GM15510 (cell line): ENCODE results near the gene EMILIN3.

Experiments
- POLR2A ChIP-seq: IDR thresholded peaks from 3 replicates; pipeline ENCODE4 v1.6.1; 2011; ENCODE audit warnings: borderline replicate concordance; ENCODE audit not compliant: insufficient read length; ENCODE audit errors: extremely low read depth

Gene EMILIN3

GRCh38 chr20:41366546-41367392 lies at the start of gene EMILIN3:
Gene EMILIN3 (minus strand): TSS chr20:41366818. CDS start chr20:41366634, 184 bp downstream.
- no peak for TF ChIP-seq POLR2A

GRCh38 chr20:41415191-41415590 lies 48.6 kb upstream of the EMILIN3 start:
- TF ChIP-seq POLR2A = no peak

- no peak for TF ChIP-seq POLR2A
These were observed 46.6 kb upstream of the EMILIN3 start for GRCh38 chr20:41413169-41413568.

GRCh38 chr20:41412324-41413120 lies 45.9 kb upstream of the EMILIN3 start:
- no peak for TF ChIP-seq POLR2A

GRCh38 chr20:41411391-41411847 lies 44.8 kb upstream of the EMILIN3 start:
- no peak for TF ChIP-seq POLR2A

- TF ChIP-seq POLR2A = no peak
These were observed 42.4 kb upstream of the EMILIN3 start for GRCh38 chr20:41408986-41409385.

- no peak for TF ChIP-seq POLR2A
These were observed 41.7 kb upstream of the EMILIN3 start for GRCh38 chr20:41408156-41408794.

GRCh38 chr20:41407607-41408006 lies 41.0 kb upstream of the EMILIN3 start:
- no peak for TF ChIP-seq POLR2A

GRCh38 chr20:41406896-41407444 lies 40.4 kb upstream of the EMILIN3 start:
- no peak for TF ChIP-seq POLR2A

GRCh38 chr20:41406353-41406752 lies 39.7 kb upstream of the EMILIN3 start:
- no peak for TF ChIP-seq POLR2A

- no peak for TF ChIP-seq POLR2A
These were observed 38.8 kb upstream of the EMILIN3 start for GRCh38 chr20:41405436-41405835.

GRCh38 chr20:41403604-41404003 lies 37.0 kb upstream of the EMILIN3 start:
- no peak for TF ChIP-seq POLR2A

GRCh38 chr20:41398408-41398807 lies 31.8 kb upstream of the EMILIN3 start:
- no peak for TF ChIP-seq POLR2A
